Transverse colon (tissue), 4 donors: ENCODE data around the gene HPCAL1. TPM values are rescaled to one million over a fixed set of nuclear protein-coding genes. Genes with fewer than 3 reads are reported as not detected.
A peak's percentile ranks its signal among the peaks of the same experiment; 100 is the strongest.

ENCODE experiments used
- DNase-seq: peaks from one replicate; pipeline ENCODE4 v3.0.0-alpha.2; 2019
- H3K27ac ChIP-seq, 4 donors: fragments of 200-600 bp; sonication (generic); 2 replicates each; pipeline ENCODE4 v1.5.1; 2016 to 2018; ENCODE audit warnings: inconsistent platforms in 4 of 4
- H3K27me3 ChIP-seq: fragments of 200-600 bp; sonication (generic); 2 replicates; pipeline ENCODE4 v1.5.1; 2017; ENCODE audit warnings: inconsistent platforms
- H3K36me3 ChIP-seq, 4 donors: fragments of 200-600 bp; sonication (generic); 2 replicates each; pipeline ENCODE4 v1.5.1; 2017 to 2019; ENCODE audit warnings: inconsistent platforms in 4 of 4
- H3K4me1 ChIP-seq, 4 donors: fragments of 200-600 bp; sonication (generic); 2 replicates each; pipeline ENCODE4 v1.5.1; 2017 to 2020; ENCODE audit warnings: inconsistent platforms in 4 of 4
- H3K4me3 ChIP-seq, 4 donors: fragments of 200-600 bp; sonication (generic); 1 replicate in 1 of 4; 2 replicates in 3 of 4; pipeline versions ENCODE4 v1.5.1 to v1.6.1; 2017 to 2019; ENCODE audit warnings: inconsistent platforms in 4 of 4
- H3K9me3 ChIP-seq, 2 donors: fragments of 200-600 bp; sonication (generic); 2 replicates each; pipeline ENCODE4 v1.5.1; 2017 to 2019; ENCODE audit warnings: inconsistent platforms in 2 of 2
- EP300 ChIP-seq: sonication (generic); formaldehyde crosslinking; IDR thresholded peaks from one replicate; pipeline ENCODE4 v1.6.1; 2017; ENCODE audit warnings: antibody characterized with exemption, low read depth
- POLR2A ChIP-seq: fragments of 450-650 bp; IDR thresholded peaks from one replicate; pipeline ENCODE4 v1.6.1; 2016; ENCODE audit warnings: antibody characterized with exemption, mild to moderate bottlenecking, moderate library complexity
- POLR2AphosphoS5 ChIP-seq, 3 donors: sonication (generic); formaldehyde crosslinking; IDR thresholded peaks; one replicate each; pipeline ENCODE4 v1.6.1; 2016; ENCODE audit warnings: antibody characterized with exemption in 3 of 3
- WGBS, 2 donors: methylation state at CpG; one replicate each; pipeline ENCODE4 v1.1.5; 2018; ENCODE audit warnings: low coverage in 1 of 2; 5-methylcytosine and 5-hydroxymethylcytosine counted together
- in situ Hi-C, 4 donors: fragments of 200-750 bp; cut with MboI; loops; one replicate each; pipeline versions ENCODE4 v1.15.0 to v1.15.1; 2017; ENCODE audit warnings: low sequenced_read_pairs in 3 of 4, low pct_ligation_motif_present in 1 of 4, low pct_unique_long_range_greater_than_20kb in 1 of 4
- intact Hi-C: fragments of 100-400 bp; cut with DNase I; formaldehyde crosslinking; loops from one replicate; pipeline ENCODE4 v1.15.1; 2023; ENCODE audit warnings: low total_unique reads
- total RNA-seq, 4 donors: library from RNA; depleted of rRNA; stranded (reverse); fragments of >200 nt; gene quantifications; one replicate each; pipeline ENCODE4 v1.1.0, GENCODE V29; 2016
- TF ChIP-seq, protein P1 (sequence below), 5 experiments: fragments of 200-600 bp in 3 of 5; fragments of 450-650 bp in 2 of 5; sonication (generic) in 3 of 5; IDR thresholded peaks; 1 replicate in 2 of 5; 2 replicates in 3 of 5; pipeline ENCODE4 v1.5.1; 2016 to 2017; ENCODE audit warnings: antibody characterized with exemption in 5 of 5, inconsistent platforms in 3 of 5, mild to moderate bottlenecking in 2 of 5, moderate library complexity in 1 of 5

The HPCAL1 gene
- total RNA-seq, 4 donors from 2014 or later: 88.9 to 221 (median 129) TPM

DNA sequence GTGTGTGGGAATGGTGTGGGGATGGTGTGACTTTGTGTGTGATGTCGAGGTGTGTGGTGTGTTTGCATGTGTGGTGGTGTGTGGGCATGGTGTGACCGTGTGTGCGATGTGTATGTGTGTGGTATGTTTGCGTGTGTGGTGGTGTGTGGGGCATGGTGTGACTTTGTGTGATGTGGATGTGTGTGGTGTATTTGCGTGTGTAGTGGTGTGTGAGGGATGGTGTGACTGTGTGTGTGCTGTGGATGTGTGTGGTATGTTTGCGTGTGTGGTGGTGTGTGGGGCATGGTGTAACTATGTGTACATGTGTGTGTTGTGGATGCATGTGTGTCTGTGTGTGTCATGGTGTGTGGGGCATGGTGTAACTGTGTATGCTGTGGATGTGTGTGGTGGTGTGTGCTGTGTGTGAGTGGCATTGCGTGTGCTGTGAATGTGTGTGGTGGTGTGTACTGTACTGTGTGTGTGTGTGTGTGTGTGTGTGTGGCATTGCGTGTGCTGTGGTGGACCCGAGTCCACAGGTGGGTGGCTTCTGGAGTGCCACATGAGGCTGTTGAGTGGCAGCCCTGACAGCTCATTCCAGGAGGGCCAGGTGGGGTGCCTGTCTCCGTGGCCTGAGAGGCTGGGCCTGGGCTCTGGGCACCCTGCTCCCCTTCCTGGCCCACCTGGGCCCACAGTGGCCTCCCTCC, 130.7 kb downstream of the HPCAL1 start:
- H3K27me3 ChIP-seq: no peaks in the 10 kb centered on the region
- no peaks in the 10 kb centered on the region for H3K9me3 ChIP-seq
- peaks cover 0 to 28% (median 20%) of the 10 kb centered on the region in 4 donors for H3K4me1 ChIP-seq
- in situ Hi-C loops (loop anchor here in 2 of 4 donors (5.0 to 25.0 kb wide), 3 partner anchors 301 to 596 kb away; partner anchors contain the start of genes RRM2 (in 1 of the 2) and TAF1B (in 1 of the 2)), intact Hi-C loops (no loop called here)
- TF ChIP-seq, protein P1, sequence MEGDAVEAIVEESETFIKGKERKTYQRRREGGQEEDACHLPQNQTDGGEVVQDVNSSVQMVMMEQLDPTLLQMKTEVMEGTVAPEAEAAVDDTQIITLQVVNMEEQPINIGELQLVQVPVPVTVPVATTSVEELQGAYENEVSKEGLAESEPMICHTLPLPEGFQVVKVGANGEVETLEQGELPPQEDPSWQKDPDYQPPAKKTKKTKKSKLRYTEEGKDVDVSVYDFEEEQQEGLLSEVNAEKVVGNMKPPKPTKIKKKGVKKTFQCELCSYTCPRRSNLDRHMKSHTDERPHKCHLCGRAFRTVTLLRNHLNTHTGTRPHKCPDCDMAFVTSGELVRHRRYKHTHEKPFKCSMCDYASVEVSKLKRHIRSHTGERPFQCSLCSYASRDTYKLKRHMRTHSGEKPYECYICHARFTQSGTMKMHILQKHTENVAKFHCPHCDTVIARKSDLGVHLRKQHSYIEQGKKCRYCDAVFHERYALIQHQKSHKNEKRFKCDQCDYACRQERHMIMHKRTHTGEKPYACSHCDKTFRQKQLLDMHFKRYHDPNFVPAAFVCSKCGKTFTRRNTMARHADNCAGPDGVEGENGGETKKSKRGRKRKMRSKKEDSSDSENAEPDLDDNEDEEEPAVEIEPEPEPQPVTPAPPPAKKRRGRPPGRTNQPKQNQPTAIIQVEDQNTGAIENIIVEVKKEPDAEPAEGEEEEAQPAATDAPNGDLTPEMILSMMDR (IDR thresholded peaks at IDR 0.05): no peak
- TF ChIP-seq POLR2A (no peak), EP300 (no peak), POLR2AphosphoS5 (IDR thresholded peaks at IDR 0.05) (no peak)
- WGBS, 2 donors: 84 to 93% methylated on average over 6 to 10 of the region's 10 CpGs
- H3K4me3 ChIP-seq: no peak overlapping the region
- H3K27ac ChIP-seq: peak overlapping the region in 1 of 4 donors; percentile 68
- DNase-seq: no peak
- H3K36me3 ChIP-seq: no peaks in the 10 kb centered on the region

DNA sequence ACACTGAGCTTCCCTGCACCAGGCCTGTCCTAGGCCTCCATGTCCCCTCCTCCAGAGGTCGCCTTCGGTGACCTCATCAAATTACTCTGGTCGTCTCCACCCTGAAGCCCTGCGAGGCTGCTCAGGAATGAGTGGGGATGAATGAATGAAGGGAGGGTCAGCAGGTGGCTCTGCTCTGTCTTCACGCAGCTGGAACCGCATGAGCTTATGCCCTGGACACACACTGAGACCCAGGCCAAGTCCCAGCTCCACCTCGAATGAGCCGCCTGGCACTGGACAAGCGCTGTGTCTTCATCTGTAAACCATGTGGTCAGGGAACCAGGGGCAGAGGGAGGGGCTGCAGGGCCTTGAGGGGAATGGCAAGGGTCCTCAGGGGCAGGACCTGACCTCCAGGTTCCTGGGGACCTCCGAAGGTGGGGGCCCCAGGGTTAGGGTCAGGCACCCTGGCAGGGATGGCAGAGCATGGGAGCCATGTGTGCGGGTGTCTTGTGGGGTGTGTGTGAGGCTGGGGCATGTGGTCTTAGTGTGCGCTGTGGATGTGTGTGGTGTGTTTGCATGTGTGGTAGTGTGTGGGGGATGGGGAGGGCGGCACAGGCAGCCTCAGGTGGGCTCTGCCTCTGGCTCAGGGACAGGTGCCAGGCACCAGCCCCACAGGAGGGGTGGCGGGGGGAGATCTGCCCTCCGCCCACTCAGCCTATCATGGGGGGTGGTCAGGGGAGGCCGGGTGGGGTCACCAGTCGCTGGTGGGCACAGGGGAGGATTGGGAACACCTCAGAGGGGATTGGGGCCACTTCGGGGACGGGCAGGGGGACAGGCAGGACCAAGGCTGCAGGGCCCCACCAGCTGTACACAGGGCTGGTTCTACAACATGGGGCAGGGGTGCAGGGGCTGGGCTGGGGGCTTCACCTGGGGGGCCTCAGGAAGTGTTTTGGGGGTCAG, 131.5 kb downstream of the HPCAL1 start:
- no peak overlapping the region for H3K27ac ChIP-seq
- DNase-seq: no peak
- no peaks in the 10 kb centered on the region for H3K27me3 ChIP-seq
- intact Hi-C loops: no loop called here
- H3K4me3 ChIP-seq: no peak overlapping the region
- no peaks in the 10 kb centered on the region for H3K9me3 ChIP-seq
- WGBS, 2 donors: 80% methylated on average over 15 of the region's 19 CpGs; no CpG with 5 or more reads in 1 of the 2 donors
- H3K36me3 ChIP-seq: no peaks in the 10 kb centered on the region
- TF ChIP-seq POLR2AphosphoS5 (IDR thresholded peaks at IDR 0.05): no peak
- TF ChIP-seq POLR2A: no peak
- TF ChIP-seq, protein P1 (IDR thresholded peaks at IDR 0.05): no peak
- no peak for TF ChIP-seq EP300
- peaks cover 0 to 23% (median 16%) of the 10 kb centered on the region in 4 donors for H3K4me1 ChIP-seq
- in situ Hi-C loops: loop anchor here in 2 of 4 donors (5.0 to 25.0 kb wide), 3 partner anchors 302 to 597 kb away; partner anchors contain the start of genes RRM2 (in 1 of the 2) and TAF1B (in 1 of the 2)

DNA sequence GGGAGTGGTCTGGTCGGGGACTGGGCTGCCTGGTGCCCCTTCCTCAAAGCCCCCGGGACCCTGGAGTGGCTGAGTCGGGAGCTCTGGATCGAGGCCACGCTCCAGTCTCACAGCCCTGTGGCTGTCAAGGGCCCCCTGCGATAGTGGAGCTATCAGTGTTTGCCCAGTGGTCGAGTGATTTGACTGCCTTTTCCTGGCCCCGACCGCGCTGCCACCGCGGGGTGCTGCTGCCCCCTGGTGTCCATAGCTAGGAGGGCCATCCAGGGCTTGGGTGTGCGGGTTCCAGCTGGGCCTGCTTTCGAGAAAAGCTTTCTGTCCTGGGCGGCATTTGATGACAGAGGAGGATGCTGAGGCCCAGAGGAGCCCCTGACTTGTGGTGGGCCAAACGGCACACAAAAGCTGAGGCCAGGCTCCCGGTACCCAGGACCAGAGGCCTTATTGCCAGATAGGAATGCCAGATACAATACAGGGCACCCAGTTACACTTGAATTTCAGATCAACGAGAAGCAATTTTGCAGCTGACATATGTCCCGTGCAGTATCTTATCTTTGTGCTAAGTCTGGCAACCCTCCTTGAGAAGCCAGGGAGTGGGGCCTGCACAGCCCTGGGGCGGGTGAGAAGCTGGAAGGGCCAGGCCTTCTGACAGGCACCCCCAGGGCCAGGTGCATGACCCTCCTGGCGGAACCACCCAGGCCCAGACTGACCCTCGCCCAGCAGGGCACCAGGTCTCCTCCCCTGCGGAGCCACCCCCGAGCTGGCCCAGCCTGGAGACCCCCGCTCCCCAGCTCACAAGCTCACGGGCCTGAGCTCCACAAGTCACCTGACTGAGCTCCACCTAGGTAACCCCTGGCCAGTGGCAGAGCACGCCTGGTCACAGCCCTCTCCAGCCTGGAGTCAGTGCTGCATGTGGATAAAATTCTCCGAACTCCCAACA, 132.4 kb downstream of the HPCAL1 start:
- 43% methylated on average over 18 of the region's 28 CpGs; no CpG with 5 or more reads in 1 of the 2 donors for WGBS, 2 donors
- no peak for TF ChIP-seq POLR2A
- TF ChIP-seq, protein P1 (IDR thresholded peaks at IDR 0.05): peak; percentile 96 to 98 (median 97)
- Histone ChIP-seq H3K9me3 (no peaks in the 10 kb centered on the region), H3K36me3 (peaks cover 0 to 1% (median 0%) of the 10 kb centered on the region in 4 donors), H3K4me1 (peaks cover 0 to 23% (median 16%) of the 10 kb centered on the region in 4 donors), H3K27me3 (no peaks in the 10 kb centered on the region), H3K4me3 (no peak overlapping the region), H3K27ac (no peak overlapping the region)
- intact Hi-C loops (loop anchor here (5.0 kb wide), 1 partner anchor 313 kb away; the partner anchor contains the start of gene RRM2), in situ Hi-C loops (loop anchor here in 2 of 4 donors (5.0 to 25.0 kb wide), 3 partner anchors 303 to 598 kb away; partner anchors contain the start of genes RRM2 (in 1 of the 2) and TAF1B (in 1 of the 2))
- peak; percentile 81 for DNase-seq
